GM18517 (cell line): ENCODE measurements around the gene SOS2.
"Not testable (repeated sequence)": the region's sequence is repeated elsewhere in the genome, so short reads cannot be mapped to it uniquely, and the experiment has no call there.

Experiments used
- ATAC-seq: cut with Tn5 transposase; IDR thresholded peaks from one replicate; pipeline ENCODE4 v1.9.1; 2021; ENCODE audit warnings: mild to moderate bottlenecking, moderate library complexity; ENCODE audit not compliant: unreplicated experiment

The SOS2 gene

GRCh38 chr14:50086321-50086711 lies 145.1 kb downstream of the SOS2 start:
- no peak for ATAC-seq

- ATAC-seq, result peak; percentile 56
Measured at GRCh38 chr14:50085570-50086320, 145.6 kb downstream of the SOS2 start.

GRCh38 chr14:50084666-50085065 lies 146.7 kb downstream of the SOS2 start:
- ATAC-seq, result no peak

- peak; percentile 38 for ATAC-seq
Measured at GRCh38 chr14:50083467-50084337, 147.7 kb downstream of the SOS2 start.

- ATAC-seq, result peak; percentile 72
Measured at GRCh38 chr14:50082784-50083466, 148.5 kb downstream of the SOS2 start.

GRCh38 chr14:50082308-50082742 lies 149.1 kb downstream of the SOS2 start:
- ATAC-seq, result no peak

GRCh38 chr14:50079103-50079502 lies 152.3 kb downstream of the SOS2 start:
- ATAC-seq, result not testable (repeated sequence)

- not testable (repeated sequence) for ATAC-seq
Measured at GRCh38 chr14:50073663-50074062, 157.7 kb downstream of the SOS2 start.

- ATAC-seq, result no peak
Measured at GRCh38 chr14:50072395-50072794, 159.0 kb downstream of the SOS2 start.

GRCh38 chr14:50070840-50071548 lies 160.4 kb downstream of the SOS2 start:
- no peak for ATAC-seq

GRCh38 chr14:50070230-50070629 lies 161.1 kb downstream of the SOS2 start:
- ATAC-seq, result no peak

- ATAC-seq, result no peak
Measured at GRCh38 chr14:50069325-50069724, 162.1 kb downstream of the SOS2 start.

- no peak for ATAC-seq
Measured at GRCh38 chr14:50068496-50068895, 162.9 kb downstream of the SOS2 start.

GRCh38 chr14:50067723-50068495 lies 163.5 kb downstream of the SOS2 start:
- ATAC-seq, result no peak
